Measurements from ENCODE around the gene MAGI2.
"Not testable (repeated sequence)": the region's sequence is repeated elsewhere in the genome, so short reads cannot be mapped to it uniquely, and the experiment has no call there.

Gene MAGI2

GRCh38 chr7:79451580-79451979 is 1.9 kb downstream of the MAGI2 start:
- no peak for DNase-seq (ENCODE audit: low spot score)

- DNase-seq (ENCODE audit: low spot score), result not testable (repeated sequence)
These were observed 10.7 kb downstream of the MAGI2 start for GRCh38 chr7:79442766-79443165.

- DNase-seq (ENCODE audit: low spot score), result no peak
These were observed 17.1 kb downstream of the MAGI2 start for GRCh38 chr7:79436378-79436777.

- no peak for DNase-seq (ENCODE audit: low spot score)
These were observed 18.6 kb downstream of the MAGI2 start for GRCh38 chr7:79434867-79435266.

- DNase-seq (ENCODE audit: low spot score), result no peak
These were observed 19.4 kb downstream of the MAGI2 start for GRCh38 chr7:79434098-79434497.

- no peak for DNase-seq (ENCODE audit: low spot score)
These were observed 23.1 kb downstream of the MAGI2 start for GRCh38 chr7:79430391-79430790.

- no peak for DNase-seq (ENCODE audit: low spot score)
These were observed 27.8 kb downstream of the MAGI2 start for GRCh38 chr7:79425665-79426064.

- no peak for DNase-seq (ENCODE audit: low spot score)
These were observed 31.7 kb downstream of the MAGI2 start for GRCh38 chr7:79421751-79422150.

- no peak for DNase-seq (ENCODE audit: low spot score)
These were observed 33.0 kb downstream of the MAGI2 start for GRCh38 chr7:79420464-79420863.

GRCh38 chr7:79414910-79415309 is 38.6 kb downstream of the MAGI2 start:
- DNase-seq (ENCODE audit: low spot score), result no peak

- no peak for DNase-seq (ENCODE audit: low spot score)
These were observed 40.6 kb downstream of the MAGI2 start for GRCh38 chr7:79412915-79413314.

GRCh38 chr7:79412438-79412837 is 41.0 kb downstream of the MAGI2 start:
- no peak for DNase-seq (ENCODE audit: low spot score)

- DNase-seq (ENCODE audit: low spot score), result no peak
These were observed 43.1 kb downstream of the MAGI2 start for GRCh38 chr7:79410345-79410744.

- DNase-seq (ENCODE audit: low spot score), result no peak
These were observed 46.1 kb downstream of the MAGI2 start for GRCh38 chr7:79407351-79407750.

- DNase-seq (ENCODE audit: low spot score), result no peak
These were observed 47.1 kb downstream of the MAGI2 start for GRCh38 chr7:79406371-79406770.

GRCh38 chr7:79405368-79405767 is 48.1 kb downstream of the MAGI2 start:
- DNase-seq (ENCODE audit: low spot score), result no peak

- DNase-seq (ENCODE audit: low spot score), result no peak
These were observed 49.6 kb downstream of the MAGI2 start for GRCh38 chr7:79403879-79404278.

- no peak for DNase-seq (ENCODE audit: low spot score)
These were observed 50.0 kb downstream of the MAGI2 start for GRCh38 chr7:79403451-79403850.

- no peak for DNase-seq (ENCODE audit: low spot score)
These were observed 52.2 kb downstream of the MAGI2 start for GRCh38 chr7:79401254-79401653.

GRCh38 chr7:79400222-79400621 is 53.2 kb downstream of the MAGI2 start:
- no peak for DNase-seq (ENCODE audit: low spot score)

GRCh38 chr7:79398138-79398749 is 55.2 kb downstream of the MAGI2 start:
- DNase-seq (ENCODE audit: low spot score), result no peak

- no peak for DNase-seq (ENCODE audit: low spot score)
These were observed 66.6 kb downstream of the MAGI2 start for GRCh38 chr7:79386688-79387422.

GRCh38 chr7:79381921-79382320 is 71.5 kb downstream of the MAGI2 start:
- DNase-seq (ENCODE audit: low spot score), result no peak

GRCh38 chr7:79377097-79377496 is 76.4 kb downstream of the MAGI2 start:
- no peak for DNase-seq (ENCODE audit: low spot score)

Measured in CD4-positive, alpha-beta T cell treated with Interleukin-15 for 4 hours (primary cell).